Activated naive CD8-positive, alpha-beta T cell treated with anti-CD3 and anti-CD28 coated beads, Interleukin-2, amount 50 U/mL, for 16 hours (primary cell): Measurements from ENCODE around the gene THBD.

ENCODE experiments used
- DNase-seq: peaks from one replicate; pipeline ENCODE4 v3.0.0-alpha.2; 2020; ENCODE audit warnings: low read depth, low spot score

THBD gene, protein sequence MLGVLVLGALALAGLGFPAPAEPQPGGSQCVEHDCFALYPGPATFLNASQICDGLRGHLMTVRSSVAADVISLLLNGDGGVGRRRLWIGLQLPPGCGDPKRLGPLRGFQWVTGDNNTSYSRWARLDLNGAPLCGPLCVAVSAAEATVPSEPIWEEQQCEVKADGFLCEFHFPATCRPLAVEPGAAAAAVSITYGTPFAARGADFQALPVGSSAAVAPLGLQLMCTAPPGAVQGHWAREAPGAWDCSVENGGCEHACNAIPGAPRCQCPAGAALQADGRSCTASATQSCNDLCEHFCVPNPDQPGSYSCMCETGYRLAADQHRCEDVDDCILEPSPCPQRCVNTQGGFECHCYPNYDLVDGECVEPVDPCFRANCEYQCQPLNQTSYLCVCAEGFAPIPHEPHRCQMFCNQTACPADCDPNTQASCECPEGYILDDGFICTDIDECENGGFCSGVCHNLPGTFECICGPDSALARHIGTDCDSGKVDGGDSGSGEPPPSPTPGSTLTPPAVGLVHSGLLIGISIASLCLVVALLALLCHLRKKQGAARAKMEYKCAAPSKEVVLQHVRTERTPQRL

DNA sequence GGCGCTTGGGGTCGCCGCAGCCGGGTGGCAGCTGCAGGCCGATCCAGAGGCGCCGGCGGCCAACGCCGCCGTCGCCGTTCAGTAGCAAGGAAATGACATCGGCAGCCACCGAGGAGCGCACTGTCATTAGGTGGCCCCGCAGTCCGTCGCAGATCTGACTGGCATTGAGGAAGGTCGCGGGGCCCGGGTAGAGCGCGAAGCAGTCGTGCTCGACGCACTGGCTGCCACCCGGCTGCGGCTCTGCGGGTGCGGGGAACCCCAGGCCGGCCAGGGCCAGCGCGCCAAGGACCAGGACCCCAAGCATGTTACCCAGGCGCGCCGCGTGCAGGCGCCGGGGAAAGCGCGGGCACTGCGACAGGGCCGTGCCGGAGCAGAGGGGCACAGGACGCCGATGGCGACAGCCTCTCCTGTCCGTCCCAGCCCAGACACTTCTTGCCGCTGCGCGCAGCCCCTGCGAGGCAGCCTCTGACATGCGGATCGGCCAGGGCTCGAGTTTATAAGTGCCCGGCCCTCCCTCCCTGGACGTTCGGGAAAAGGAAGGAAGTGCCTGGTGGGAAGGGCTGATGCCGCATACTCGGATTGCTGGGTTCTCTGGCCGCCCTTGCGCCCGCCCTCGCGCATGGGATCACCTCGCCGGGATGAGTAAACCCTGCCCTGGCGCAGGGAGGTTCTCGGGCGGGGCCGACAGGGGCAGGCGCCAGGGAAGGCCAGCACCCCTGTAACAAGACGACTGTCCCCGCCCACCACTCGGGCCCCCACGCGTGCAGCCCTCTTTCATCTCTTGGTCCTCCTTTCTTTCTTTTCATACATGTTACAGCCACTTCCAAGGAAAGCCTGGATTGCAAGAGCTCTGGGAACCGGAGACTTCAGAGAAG is at the start of gene THBD:
Gene THBD, minus strand, starts transcription at position 472 of the 875 bp plus-strand sequence. Its CDS starts 168 bp downstream, at position 304.
- DNase-seq: no peak

DNA sequence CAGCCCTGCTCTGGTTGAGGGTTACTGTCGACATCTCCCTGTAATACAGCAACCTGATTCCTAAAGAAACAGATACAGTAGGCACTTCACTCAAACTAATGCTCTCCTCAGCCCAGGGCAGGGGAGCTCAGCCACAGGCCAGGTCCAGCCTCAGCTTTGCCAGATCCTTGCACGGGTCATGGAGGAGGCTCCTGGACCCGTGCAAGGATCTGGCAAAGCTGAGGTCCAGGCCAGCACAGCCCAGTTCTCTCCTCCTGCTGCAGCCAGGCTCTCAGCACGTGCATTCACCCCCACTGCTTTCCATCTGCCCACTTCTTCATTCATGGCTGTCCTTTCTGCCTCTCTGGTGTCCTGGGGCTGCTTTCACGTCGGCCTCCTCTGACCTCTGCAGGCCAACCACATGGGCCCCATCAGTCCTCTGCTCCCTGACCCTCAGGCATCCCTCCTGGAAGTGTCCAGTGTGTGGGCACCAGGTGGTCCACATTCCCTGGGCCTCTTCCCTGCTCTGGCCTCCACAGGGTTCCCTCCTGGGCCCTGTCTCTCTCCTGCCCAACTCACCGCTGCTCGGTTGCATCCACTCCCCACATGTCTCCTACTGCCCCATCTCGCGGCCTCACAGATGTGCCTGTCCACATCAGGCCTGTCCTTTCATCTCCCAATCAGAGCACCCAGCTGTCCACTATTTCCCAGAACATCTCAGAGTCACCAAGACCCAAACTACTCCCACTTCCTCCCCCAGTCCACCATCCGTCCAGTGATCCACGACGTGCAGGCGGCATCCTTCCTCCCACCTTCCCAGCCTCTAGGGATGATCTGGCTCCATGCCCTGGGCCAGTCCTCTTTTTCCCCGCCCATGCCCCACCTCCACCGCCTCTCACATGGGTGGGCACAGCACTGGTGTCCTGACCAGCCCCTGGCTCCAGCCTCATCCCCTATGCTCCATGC is 48.4 kb upstream of the THBD start:
- DNase-seq: no peak

DNA sequence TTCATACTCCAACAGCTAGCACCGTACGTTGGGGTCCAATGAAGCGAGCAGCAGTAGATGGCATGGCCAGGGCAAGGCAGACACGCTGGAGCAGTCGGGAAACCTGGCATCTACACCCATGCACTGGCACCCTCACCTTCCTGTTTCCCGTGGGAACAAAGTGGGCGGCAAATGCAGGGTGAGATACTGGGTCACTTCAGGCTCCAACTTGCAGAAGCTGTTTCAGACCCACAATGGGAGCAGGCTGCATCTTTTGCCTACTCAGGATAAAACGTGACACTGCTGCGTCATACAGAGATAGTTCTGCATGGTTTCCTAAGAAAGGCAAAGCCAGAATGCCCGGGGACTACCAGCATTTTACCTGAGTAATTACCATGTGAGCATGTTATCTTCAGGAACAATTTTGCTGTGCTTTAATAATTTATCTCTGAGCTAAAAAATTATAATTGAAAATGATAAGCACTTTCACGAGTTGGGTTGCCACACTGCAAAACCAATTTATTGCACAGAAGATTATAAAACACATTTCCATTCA is 47.6 kb upstream of the THBD start:
- no peak for DNase-seq

DNA sequence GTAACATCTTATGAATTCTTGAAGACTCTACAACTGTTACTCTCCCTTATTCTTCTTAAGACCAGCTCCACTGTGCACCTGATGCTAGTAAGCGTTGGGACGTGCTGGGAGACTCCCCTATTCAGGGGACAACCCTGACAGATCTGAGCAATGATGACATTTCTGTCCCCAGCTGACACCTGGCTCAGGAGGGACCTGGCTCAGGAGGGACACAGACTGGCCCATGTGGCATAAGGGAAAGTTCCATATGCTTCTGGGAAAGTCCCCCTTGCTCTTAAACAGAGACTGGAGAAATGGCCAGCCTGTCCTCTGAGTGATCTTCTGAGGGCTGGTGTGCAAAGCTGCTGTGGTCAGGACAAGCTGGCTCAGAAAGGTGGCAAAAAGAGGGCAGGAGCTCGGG is 46.6 kb upstream of the THBD start:
- DNase-seq: no peak

DNA sequence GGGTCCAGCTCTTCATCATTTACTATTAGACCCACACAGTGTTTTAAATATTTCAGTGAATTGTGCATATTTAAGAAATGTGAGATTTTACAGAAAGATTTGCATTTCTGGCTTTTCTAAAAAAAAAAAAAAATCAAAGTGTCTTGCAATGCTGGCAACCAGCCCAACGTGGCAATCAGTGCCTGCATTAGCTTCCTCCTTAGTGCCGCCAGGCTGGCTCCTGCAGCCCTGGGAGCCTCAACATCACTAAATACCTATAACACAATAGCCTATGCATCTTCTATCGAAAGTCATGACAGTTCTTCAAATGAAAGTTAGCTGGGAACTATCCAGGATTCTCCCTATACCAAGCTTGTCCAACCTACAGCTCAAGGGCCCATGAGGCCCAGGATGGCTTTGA is 46.0 kb upstream of the THBD start:
- DNase-seq: no peak

DNA sequence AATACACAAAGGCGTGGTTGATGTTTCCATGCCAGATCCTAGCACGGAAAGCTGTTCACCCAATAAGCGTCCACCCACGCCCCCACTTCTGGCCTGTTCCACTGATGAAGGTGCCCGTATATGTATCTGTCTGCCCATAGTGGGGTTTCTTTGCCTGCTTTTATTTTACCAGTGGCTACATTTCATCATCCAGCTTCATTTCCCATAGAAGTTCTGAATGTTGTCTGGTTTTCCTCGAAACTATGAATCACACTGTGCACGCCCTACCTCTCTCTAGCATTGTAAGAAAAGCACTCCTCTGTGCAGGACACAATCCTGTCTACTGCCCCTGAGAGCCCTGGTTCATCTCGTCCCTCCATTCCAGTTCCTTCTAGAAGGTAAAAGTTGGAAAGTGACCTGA is 45.5 kb upstream of the THBD start:
- no peak for DNase-seq

DNA sequence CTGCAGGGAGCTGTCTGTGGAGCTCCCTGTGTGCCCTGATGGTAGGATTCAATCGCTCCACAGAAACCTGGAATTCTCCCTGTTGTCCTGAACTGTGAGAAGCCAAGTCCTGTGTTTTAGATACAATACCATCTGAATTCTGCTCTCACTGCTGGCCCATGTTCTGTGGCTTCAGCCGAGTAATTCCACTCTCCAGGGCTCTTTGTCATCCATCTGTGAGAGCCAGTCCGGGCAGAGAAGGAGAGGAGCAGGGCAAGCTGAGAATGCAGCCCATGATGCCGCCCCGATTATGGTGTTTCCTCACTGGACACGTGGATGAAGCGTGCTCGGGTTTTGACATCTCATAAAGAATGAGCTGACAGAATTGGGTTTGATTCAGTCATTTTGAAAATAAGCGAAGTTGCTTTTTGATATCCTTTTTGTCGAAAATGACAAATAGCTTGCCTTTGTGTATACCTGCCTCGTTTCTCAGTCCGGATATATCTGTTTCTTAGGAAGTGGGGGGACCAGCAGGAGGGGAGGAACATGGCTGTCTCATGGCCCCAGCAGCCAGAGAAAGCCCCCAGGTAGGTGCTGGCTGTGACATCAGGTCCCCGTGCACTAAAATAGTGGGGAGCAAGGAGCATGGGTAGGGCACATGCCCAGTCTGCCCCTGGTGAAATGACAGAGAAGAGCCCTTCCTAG is 44.9 kb upstream of the THBD start:
- DNase-seq: no peak

DNA sequence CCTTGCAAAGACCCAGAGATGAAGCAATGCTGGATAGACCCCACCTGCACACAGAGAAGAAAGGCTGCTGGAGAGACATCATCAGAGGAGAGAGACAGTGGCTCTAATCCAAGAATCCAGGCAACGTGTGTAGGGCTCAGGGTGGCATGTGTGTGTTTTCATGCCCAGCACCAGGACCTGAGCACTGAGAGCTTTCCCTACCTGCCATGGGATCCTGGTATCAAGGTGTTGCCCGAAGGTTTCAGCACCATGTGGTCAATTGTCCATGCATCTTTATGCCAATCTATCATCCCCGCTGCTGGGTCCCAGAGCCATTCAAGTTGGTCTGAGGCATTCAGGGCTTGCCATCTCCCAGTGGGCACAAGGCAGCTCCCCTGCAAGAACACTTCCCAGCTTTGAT is 44.1 kb upstream of the THBD start:
- no peak for DNase-seq

DNA sequence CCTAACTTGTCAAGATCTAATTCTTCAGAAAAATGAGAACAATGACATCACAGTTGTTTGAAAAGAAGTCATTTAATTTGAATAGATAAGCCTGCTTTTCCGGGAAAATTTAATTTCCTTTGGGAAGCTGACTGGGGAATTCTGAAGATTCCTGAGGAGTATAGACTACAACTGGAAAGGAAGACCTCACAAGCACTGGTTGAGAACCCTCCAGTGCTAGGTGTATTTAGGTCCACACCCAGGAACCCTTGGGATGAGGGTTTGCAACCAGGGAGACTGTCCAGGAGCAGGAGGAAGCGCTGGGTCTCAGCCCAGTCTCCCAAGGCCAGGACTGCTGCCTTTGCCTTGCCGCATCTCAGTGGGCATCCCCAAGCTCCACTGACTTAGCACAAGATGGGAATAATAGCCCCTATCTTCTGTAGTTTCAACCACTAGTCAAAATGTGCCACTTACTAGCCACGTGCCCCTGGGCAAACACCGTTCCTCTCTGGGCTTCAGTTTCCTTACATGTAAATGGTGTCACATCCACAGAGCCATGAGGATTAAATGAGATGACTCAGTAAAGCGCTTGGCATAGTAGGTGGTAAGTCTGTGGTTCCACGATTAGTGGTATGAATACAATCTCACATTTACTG is 43.5 kb upstream of the THBD start:
- DNase-seq: no peak

DNA sequence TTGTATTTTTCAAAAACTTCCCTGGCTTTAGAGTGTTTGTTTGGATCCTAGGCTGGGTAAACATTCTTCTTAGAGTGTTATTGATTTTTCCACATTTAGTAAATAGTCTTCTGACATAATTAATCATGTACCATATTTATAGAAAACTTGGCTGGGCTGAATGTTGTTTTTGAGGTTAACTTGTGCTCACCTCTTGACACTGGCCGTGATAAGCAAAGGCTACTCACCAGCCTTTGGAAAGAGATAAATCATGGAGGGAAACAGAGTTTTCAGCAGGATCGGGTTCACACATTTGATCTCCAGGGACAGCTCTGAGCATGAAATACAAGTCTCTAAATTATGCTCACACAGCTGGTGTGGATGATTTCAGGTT is 42.9 kb upstream of the THBD start:
- DNase-seq: no peak

DNA sequence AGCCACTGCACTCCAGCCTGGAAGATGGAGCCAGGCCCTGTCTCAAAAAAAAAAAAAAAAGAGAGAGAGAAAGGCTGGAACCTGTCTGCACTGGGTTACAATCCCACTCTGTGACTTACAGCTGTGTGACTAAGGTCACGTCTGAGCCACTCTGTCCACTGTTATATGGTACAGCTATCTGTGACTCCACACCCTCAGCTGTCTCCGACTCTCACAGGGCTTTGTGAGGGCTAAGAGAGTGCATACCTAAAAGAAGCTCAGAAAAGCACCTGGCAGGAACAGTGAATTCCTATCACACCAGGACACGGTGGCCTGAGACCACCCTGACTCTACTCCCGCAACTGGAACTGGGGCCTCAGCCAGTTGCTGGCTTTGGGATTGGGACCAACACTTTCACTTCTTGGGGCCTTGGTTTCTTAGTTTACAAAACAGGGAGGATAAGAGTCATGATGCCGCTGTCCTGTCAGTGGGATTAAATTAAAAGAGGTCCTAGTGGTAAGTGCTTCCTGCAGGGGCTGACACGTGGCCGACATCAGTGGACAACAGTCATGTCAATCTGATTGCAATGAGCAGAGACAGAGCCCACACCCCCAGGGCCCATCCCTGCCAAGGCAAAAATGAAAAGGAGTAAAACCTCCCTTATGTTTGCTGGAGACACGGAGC is 42.4 kb upstream of the THBD start:
- no peak for DNase-seq

DNA sequence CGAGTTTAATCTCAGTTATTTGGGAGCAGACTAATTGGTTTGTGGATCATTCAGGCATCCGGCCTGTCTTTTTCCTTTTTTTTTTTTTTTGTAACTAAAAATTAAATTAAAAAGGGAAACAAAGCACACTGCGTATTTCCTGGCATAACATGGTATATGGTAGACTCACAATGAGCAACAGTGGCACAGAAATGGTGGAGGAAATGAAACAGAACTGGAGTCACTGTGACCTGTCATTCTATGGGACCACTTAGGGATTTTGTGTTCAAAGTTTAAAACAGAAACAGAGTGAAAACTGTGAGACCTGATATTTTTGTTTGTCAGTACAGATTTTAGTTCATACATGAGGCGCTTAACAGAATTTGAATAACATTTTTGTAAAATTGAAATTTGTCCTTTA is 41.4 kb upstream of the THBD start:
- DNase-seq: no peak

DNA sequence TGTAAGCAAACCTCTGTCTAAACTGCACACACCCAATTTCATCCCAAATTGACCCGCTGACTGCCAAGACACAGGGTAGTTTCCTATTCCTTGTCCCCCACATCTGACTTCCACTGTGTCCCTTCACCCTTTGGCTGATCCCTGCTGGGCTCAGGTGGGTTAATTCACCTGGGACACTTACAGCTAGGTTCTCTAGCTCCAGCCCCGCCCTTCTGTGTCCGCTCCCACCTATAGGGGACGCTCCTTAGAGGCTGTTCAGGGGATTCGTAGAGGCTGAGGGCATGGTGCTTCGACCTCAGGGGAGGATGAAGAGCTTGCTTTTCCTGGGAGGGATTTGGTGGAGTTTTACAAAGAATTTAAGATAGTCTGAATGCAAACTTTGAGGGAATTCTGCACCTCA is 40.7 kb upstream of the THBD start:
- DNase-seq: no peak

DNA sequence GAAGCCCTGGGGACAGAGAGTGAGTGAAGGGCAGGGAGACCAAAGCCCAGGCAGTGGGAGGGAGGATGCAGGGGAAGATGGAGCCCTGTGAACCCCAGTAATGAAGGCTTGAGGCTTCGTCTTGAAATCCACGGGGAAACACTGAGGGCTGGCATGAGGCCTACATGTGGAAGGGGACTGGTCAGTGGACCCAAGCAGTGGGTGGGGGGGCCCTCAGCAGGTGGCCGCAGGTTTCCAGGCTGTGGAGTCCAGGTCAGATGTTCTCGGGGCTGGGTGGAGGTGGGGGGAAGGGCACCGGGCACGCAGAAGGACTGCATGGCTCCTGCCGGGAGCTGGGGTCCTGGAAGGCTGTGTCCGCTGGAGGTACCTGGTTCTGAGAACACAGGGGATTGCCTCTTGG is 39.4 kb upstream of the THBD start:
- DNase-seq: no peak

DNA sequence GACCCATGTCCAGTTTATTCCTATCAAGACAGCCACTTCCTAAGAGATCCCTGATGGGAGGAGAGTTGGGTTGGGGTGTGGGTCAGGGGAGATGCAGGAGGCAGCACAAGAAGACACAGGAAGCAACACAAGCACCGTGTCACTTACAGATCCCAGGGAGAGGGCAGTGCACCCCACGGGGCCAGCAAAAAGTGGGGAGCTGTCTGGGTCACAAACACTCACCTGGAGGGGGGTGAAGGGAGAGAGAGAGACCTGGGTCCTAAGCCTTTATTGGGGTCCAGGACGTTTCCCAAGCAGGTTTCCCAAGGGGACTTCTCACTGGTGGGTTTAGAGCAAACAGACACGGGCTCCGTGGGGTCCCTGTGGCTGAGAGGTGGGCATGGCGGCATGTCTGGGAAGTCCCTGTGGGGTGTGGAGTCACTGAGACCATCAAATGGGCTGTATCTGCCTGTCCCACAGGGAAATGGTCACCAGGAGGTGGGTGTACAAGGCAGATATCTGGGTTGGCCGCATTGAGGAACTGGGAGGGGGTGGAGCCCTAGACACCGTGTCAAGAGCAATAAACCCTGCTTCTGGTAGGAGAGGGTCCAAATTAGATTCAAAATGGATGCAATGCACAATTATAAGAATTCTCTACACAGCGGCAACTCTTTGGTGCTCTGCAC is 38.2 kb upstream of the THBD start:
- no peak for DNase-seq

DNA sequence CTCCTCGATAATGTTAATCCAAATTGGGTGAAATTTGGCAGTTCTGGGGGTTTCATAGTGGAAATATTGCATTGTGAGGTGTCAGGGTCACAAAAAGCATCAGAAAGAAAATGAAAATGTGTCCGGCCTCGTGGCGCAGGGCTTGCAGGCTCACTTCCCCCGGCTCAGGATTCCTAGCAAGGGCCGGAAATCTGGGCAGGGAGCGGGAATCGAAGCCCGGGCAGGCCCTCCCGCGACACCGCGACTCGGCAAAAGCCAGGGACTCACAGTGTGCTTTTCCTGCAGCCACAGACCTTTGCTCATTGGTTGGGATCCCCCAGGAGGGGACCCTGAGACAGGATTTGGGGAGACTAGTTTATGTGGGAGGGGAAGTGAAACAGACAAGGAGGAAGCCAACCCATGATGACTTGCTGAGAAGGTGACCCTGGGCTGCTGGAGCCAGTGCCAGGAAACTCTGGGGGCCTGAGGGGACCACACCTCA is 37.5 kb upstream of the THBD start:
- DNase-seq: no peak

DNA sequence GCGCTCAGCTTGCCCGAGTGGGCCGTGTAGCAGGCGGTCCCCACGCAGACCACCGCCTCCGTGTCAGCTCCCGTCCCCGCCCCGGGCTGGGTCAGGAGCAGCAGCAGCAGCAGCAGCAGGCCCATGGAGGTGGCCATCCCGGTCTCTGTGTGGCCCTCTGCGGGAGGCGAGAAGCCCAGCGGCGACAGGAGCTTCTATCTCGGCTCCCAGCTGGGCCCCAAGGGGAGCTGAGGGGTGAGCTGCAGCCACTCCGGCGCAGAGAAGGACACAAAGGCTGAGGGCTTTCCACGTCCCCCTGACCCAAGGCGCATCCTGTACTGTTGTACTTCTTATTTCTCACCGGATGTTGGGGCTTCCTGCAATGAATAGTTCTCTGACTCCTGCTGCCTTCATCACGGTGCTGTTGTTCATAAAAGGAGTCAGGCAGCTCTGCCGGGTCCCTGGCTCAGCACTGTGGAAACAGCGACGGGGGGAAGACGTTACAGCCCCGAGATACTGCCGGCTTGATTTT is 36.6 kb upstream of the THBD start, which contains the start of gene CD93:
Gene CD93, minus strand, starts transcription at position 269 of the 511 bp plus-strand sequence. Its CDS starts 132 bp downstream, at position 137.
- no peak for DNase-seq

DNA sequence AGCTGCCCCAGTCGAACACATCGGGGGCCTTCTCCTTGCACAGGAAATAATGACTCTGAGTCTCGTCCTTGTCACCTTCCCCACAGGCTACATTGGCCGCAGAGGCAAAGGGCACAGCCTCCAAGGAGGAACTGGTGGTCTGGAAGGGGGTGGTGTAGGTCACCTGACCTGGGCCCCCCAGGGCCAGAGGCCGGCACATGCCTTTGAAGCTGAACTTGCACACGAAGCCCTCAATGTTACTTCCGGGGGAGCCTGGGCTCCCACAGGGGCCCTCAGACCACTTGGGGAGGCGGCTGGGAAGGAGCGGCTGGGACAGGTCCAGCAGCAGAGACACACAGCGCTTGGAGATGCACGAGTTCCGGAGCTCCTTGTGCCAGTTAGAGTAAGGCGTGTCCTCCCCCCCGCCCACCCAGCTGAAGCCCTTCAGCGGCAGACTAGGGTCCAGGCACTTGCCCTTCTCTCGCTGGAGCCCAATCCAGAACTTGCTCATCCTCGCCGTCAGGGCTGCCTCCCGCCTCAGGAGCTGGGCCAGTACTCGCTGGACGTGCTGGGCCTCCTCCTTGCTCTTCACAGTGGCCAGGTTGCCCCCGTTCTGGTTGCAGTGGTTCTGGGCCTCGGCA is 36.1 kb upstream of the THBD start:
- DNase-seq: no peak
